ENCODE results near the gene DCTD.
A peak's percentile ranks its signal among the peaks of the same experiment; 100 is the strongest.

DCTD gene

GRCh38 chr4:182917182-182918043, at the start of gene DCTD:
Gene DCTD, minus strand, starts transcription at chr4:182917386. Its CDS starts 1,818 bp downstream, at chr4:182915568.
- DNase-seq (ENCODE audit: low read depth in 2 of 2), result peak; percentile 48 to 62

- no peak for DNase-seq (ENCODE audit: low read depth in 2 of 2)
Observed at GRCh38 chr4:182960746-182961145, 43.6 kb upstream of the DCTD start.

- no peak for DNase-seq (ENCODE audit: low read depth in 2 of 2)
Observed at GRCh38 chr4:182960228-182960627, 43.0 kb upstream of the DCTD start.

- DNase-seq (ENCODE audit: low read depth in 2 of 2), result no peak
Observed at GRCh38 chr4:182955411-182955810, 38.2 kb upstream of the DCTD start.

- no peak for DNase-seq (ENCODE audit: low read depth in 2 of 2)
Observed at GRCh38 chr4:182944484-182945213, 27.5 kb upstream of the DCTD start.

- no peak for DNase-seq (ENCODE audit: low read depth in 2 of 2)
Observed at GRCh38 chr4:182939680-182940079, 22.5 kb upstream of the DCTD start.

- peak; percentile 19 to 38 for DNase-seq (ENCODE audit: low read depth in 2 of 2)
Observed at GRCh38 chr4:182938205-182938645, 21.0 kb upstream of the DCTD start.

GRCh38 chr4:182937268-182938204, 20.4 kb upstream of the DCTD start:
- DNase-seq (ENCODE audit: low read depth in 2 of 2), result no peak

- no peak for DNase-seq (ENCODE audit: low read depth in 2 of 2)
Observed at GRCh38 chr4:182932651-182933050, 15.5 kb upstream of the DCTD start.

GRCh38 chr4:182931691-182932345, 14.6 kb upstream of the DCTD start:
- DNase-seq (ENCODE audit: low read depth in 2 of 2), result no peak

- DNase-seq (ENCODE audit: low read depth in 2 of 2), result no peak
Observed at GRCh38 chr4:182930889-182931288, 13.7 kb upstream of the DCTD start.

GRCh38 chr4:182929296-182929695, 12.1 kb upstream of the DCTD start:
- no peak for DNase-seq (ENCODE audit: low read depth in 2 of 2)

GRCh38 chr4:182928061-182928460, 10.9 kb upstream of the DCTD start:
- DNase-seq (ENCODE audit: low read depth in 2 of 2), result no peak

GRCh38 chr4:182927505-182927904, 10.3 kb upstream of the DCTD start:
- DNase-seq (ENCODE audit: low read depth in 2 of 2), result no peak

GRCh38 chr4:182925855-182926254, 8.7 kb upstream of the DCTD start:
- no peak for DNase-seq (ENCODE audit: low read depth in 2 of 2)

- DNase-seq (ENCODE audit: low read depth in 2 of 2), result peak; percentile 31 to 34
Observed at GRCh38 chr4:182925298-182925757, 8.1 kb upstream of the DCTD start.

GRCh38 chr4:182924497-182924896, 7.3 kb upstream of the DCTD start:
- DNase-seq (ENCODE audit: low read depth in 2 of 2), result no peak

GRCh38 chr4:182923796-182924340, 6.7 kb upstream of the DCTD start:
- DNase-seq (ENCODE audit: low read depth in 2 of 2), result no peak

GRCh38 chr4:182923366-182923765, 6.2 kb upstream of the DCTD start:
- DNase-seq (ENCODE audit: low read depth in 2 of 2), result no peak

- no peak for DNase-seq (ENCODE audit: low read depth in 2 of 2)
Observed at GRCh38 chr4:182922501-182923284, 5.5 kb upstream of the DCTD start.

All from stimulated activated CD8-positive, alpha-beta memory T cell treated with anti-CD3 and anti-CD28 coated beads, Interleukin-2, amount 100 ng/mL, for 1 hour (primary cell).